Measurements from ENCODE around the gene KMT2C.
"Not testable (repeated sequence)": the region's sequence is repeated elsewhere in the genome, so short reads cannot be mapped to it uniquely, and the experiment has no call there.

Gene KMT2C

GRCh38 chr7:152355474-152356057, 80.2 kb downstream of the KMT2C start:
- no peak for DNase-seq

DNA sequence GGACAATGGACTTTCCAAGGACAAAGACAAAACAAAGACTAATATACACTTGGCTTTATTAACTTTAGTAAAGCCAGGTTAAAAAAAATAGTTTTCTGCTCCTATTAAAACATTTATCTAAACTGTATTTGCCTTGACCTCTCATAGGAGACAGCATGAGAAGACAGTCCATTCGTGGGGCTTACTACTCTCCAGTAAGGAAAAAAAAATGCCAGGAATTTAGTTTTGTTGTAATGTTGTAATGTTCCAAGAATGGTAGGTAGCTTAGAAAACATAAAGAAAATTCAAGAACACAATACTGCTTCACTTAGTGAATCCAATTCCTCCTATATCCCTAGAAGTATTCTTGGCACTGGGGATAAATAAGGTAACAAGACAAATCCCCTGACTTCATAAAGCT, 81.7 kb downstream of the KMT2C start:
- DNase-seq, result no peak

- DNase-seq, result not testable (repeated sequence)
Measured at GRCh38 chr7:152353281-152353680, 82.5 kb downstream of the KMT2C start.

DNA sequence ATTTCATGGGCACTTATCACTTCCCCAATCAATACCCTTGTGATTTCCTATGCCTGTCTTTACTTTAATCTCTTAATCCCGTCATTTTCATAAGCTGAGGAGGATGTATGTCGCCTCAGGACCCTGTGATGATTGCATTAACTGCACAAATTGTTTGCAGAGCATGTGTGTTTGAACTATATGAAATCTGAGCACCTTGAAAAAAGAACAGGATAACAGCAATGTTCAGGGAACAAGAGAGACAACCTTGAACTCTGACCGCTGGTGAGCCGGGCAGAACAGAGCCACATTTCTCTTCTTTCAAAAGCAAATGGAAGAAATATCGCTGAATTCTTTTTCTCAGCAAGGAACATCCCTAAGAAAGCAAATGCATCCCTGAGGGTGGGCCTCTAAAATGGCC, 84.1 kb downstream of the KMT2C start:
- DNase-seq, result not testable (repeated sequence)

GRCh38 chr7:152351168-152351567, 84.6 kb downstream of the KMT2C start:
- no peak for DNase-seq

- no peak for DNase-seq
Measured at GRCh38 chr7:152347888-152348287, 87.9 kb downstream of the KMT2C start.

- no peak for DNase-seq
Measured at GRCh38 chr7:152344253-152344652, 91.5 kb downstream of the KMT2C start.

DNA sequence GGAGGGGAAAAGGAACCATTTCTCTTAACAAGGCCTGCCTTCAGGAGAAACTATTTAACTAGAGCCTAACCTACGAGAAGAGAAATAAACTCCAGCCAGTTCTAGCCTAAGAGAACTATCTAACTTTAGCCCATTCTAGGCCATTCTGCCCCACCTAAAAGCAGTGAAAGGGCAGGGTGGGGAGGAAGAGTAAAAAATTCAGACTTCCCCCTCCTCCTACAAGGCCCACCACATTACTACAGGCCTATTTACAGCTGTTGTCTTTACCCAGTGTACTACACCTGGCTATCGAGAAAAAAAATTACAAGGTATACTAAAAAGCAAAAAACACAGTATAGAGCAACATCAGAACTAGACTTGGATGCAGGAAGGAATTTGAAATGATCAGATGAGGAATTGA, 93.0 kb downstream of the KMT2C start:
- no peak for DNase-seq

GRCh38 chr7:152341914-152342236, 93.9 kb downstream of the KMT2C start:
- no peak for DNase-seq

GRCh38 chr7:152341039-152341913, 94.5 kb downstream of the KMT2C start:
- DNase-seq, result peak; percentile 10

DNA sequence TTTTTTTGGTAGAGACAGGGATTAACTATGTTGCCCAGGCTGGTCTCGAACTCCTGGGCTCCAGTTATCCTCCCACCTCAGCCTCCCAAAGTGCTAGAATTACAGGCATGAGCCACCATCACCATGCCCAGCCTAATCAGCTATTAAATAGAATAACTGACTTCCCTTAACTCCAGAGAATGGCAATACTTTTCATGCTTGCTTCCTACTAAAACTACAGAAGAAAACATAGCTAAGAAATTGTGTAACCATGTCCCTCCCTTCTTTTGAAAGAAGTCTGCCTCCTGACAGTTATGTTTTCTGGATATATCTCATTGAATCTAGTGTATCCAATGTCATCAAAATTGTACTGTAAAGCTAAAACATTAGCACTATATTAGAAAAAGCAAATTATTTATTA, 95.6 kb downstream of the KMT2C start:
- DNase-seq, result no peak

GRCh38 chr7:152338561-152338960, 97.2 kb downstream of the KMT2C start:
- no peak for DNase-seq

GRCh38 chr7:152336754-152337368, 98.9 kb downstream of the KMT2C start:
- peak; percentile 20 for DNase-seq

GRCh38 chr7:152335900-152336571, 99.8 kb downstream of the KMT2C start:
- DNase-seq, result no peak

DNA sequence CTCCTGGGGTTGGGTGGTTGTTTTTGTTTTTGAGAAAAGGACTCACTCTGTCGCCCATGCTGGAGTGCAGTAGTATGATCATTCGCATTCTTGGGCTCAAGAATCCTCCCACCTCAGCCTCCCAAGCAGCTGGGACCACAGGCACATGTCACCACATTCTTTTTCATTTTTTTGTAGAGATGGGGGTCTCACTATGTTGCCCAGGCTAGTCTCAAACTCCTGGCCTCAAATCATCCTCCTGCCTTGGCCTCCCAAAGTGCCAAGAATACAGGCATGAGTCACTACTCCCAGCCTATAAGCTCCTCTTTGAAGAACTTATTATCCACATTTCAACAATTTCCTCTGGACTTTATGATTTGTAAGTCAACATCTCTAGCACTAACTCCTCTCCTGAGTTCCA, 102.7 kb downstream of the KMT2C start:
- DNase-seq, result no peak

- DNase-seq, result no peak
Measured at GRCh38 chr7:152330827-152331226, 105.0 kb downstream of the KMT2C start.

- no peak for DNase-seq
Measured at GRCh38 chr7:152329469-152329868, 106.3 kb downstream of the KMT2C start.

DNA sequence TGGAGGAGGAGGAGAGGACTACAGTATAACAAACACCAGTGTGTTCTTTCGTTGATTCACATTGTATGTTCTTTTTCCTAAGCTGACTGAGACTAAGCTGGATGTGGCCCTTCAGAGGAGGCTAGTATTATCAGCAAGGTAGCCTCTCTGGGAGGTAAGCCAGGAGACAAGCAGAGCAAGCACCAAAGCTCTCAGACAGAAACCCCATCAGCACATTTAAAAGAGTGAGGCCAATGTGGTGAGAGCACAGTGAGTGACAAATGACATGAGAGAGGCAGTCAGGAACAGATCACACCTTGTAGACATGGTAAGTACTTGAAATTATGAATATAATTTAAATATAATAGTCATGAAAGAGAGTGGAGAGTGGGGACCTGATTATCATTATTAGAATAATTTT, 107.6 kb downstream of the KMT2C start:
- no peak for DNase-seq

GRCh38 chr7:152315845-152316244, 120.0 kb downstream of the KMT2C start:
- DNase-seq, result no peak

- DNase-seq, result peak; percentile 92
Measured at GRCh38 chr7:152313831-152314604, 121.8 kb downstream of the KMT2C start.

DNA sequence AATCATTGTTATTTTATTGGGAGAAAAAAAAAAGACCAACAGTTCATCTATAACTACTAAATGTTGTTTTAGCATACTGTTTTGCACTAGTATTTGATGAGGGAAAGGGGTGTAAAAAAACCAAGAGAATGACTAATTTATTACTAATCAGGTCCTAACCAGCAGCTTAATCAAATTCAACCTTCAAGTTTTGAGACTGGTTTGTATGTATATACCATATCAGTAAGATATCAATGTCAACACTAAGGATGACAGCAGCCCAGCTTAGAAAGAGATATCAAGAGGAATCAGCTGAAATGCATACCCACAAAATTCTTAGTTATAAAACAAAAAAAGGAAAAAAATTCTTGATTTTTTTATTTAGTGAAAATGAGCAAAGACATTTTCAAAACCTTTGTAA, 122.6 kb downstream of the KMT2C start:
- DNase-seq, result no peak

- no peak for DNase-seq
Measured at GRCh38 chr7:152312316-152312715, 123.5 kb downstream of the KMT2C start.

GRCh38 chr7:152307902-152308301, 127.9 kb downstream of the KMT2C start:
- DNase-seq, result no peak
